Activated gamma-delta T cell (primary cell): ENCODE results near the gene ANKRD24.
"Not testable (repeated sequence)": the region's sequence is repeated elsewhere in the genome, so short reads cannot be mapped to it uniquely, and the experiment has no call there.

Source experiments
- DNase-seq: peaks from one replicate; lab custom pipeline; 2025; lab: John Stamatoyannopoulos, UW

The ANKRD24 gene

GRCh38 chr19:4230237-4230636 lies 47.7 kb downstream of the ANKRD24 start:
- not testable (repeated sequence) for DNase-seq

- not testable (repeated sequence) for DNase-seq
Observed at GRCh38 chr19:4231521-4231920, 49.0 kb downstream of the ANKRD24 start.

- DNase-seq = not testable (repeated sequence)
Observed at GRCh38 chr19:4232139-4232538, 49.6 kb downstream of the ANKRD24 start.

- no peak for DNase-seq
Observed at GRCh38 chr19:4232614-4233281, 50.3 kb downstream of the ANKRD24 start.

DNA sequence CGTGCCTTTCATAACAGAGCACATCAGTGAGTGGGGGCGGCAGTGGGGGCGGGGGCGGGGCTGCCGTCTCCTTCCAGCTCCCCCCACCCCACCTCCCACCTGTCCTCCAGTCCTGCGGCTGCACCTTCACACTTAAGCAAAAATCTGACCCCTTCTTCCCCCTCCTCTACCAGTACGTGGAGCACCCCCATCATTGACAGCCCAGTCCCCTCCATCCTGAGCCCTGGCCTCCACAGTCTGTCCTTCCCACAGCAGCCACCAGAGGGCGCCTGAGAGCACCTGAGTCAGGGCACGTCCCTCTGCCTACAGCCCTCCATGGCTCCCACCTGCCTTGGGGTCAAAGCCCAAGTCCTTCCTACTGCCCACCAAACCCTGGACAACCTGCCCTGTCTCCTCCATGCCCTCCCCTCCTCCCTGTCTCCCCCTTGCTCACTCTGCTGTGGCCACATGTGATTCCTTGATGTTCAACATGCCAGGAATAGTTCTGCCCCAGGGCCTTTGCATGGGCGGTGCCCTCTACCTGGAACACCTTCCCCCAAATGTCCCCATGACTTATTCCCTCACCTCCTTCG lies 50.9 kb downstream of the ANKRD24 start:
- no peak for DNase-seq

DNA sequence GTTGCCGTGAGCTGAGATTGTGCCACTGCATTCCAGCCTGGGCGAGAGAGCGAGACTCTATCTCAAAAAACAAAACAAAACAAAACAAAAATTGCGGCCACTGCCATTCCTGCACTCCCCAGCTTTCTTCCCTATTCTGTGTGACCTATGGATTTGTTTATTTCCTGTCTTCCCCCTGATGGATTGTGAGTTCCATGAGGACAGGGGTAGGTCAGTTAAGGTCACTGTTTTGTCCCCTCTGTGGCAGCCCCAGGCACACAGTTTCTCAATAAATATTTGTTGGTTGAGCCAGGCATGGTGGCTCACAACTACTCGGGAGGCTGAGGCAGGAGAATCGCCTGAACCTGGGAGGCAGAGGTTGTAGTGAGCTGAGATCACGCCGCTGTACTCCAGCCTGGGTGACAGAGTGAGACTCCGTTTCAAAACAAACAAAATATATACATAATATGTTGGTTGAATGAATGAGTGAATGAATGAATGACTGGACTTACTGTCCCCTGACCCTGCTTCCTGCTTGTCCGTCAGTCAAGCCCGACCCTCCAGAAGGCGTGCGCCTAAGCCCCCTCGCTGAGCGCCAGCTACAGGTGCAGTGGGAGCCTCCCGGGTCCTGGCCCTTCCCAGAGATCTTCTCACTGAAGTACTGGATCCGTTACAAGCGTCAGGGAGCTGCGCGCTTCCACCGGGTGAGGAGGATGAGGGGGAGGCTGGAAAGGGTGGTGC lies 51.8 kb downstream of the ANKRD24 start:
- no peak for DNase-seq

DNA sequence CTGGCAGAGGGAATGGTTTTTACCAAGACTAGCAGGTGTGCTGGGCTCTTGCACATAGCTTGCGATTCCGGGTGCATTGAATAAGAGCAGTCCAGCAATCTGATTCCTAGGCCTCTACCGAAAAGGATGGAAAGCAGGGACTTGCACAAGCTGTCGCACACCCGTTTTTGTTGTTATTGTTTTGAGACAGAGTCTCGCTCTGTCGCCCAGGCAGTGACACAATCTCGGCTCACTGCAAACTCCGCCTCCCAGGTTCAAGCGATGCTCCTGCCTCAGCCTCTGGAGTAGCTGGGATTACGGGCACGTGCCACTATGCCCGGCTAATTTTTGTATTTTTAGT lies 52.3 kb downstream of the ANKRD24 start:
- no peak for DNase-seq

GRCh38 chr19:4237510-4237909 lies 55.0 kb downstream of the ANKRD24 start:
- not testable (repeated sequence) for DNase-seq

DNA sequence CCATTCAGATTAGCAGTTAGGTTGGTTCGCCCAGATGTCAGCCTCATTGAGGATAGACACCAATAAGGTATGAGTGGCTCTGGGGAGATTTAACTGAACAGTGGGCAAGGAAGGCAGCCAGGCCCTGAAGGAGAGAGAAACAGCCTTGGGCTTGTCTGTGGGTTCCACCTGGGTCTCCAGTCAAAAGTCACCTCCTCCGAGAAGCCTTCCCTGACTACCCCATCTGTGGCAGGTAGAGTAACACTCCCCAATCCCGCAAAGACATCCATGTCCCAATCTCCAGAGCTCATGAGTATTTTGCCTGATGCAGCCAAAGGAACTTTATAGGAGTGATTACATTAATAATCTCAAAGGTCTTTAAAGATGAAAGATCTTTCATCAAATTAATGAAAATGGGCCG lies 56.3 kb downstream of the ANKRD24 start:
- no peak for DNase-seq

- no peak for DNase-seq
Observed at GRCh38 chr19:4241824-4242430, 59.4 kb downstream of the ANKRD24 start.

GRCh38 chr19:4245938-4246337 lies 63.4 kb downstream of the ANKRD24 start:
- DNase-seq = not testable (repeated sequence)

DNA sequence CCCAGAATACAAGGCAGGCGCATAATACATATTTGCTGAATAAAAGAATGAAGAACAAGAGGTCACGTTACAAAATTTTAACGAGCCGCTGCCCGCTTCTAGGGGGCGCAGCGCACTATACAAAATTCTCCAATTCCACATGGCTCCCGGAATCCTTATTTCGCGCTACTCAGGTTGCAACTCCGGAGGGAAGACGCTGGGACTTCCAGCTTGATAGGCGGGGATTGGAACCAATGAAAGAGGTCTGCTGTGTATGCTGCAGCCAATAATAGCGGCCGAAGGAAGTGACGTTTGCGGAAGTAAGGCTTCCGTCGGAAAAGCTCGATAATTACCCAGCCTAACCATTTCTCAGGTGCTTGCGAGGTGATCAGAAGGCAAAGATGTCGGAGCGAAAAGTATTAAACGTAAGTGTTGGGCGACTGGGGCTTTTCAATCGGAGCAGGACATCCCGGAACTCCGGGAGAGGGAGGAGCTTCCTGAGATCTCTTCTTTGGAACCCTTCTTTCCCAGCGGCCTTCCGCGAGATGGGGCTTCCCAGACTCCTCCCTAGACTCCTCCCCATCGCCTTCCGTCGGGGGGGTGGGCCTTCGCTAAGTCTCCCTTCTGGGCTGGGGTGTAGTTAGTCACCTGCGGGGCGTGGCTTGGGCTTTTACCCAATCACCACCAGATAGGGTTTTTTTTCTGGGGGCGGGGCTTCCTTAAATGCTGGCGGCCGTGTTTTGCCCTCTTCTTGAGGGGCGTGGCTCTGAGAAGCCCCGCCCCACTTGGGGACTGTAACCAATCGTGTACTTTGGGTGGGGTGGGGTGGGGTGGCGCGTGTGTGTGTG lies 64.5 kb downstream of the ANKRD24 start, which contains the start of gene YJU2:
YJU2 (plus strand) TSS at position 314 of the 827 bp plus-strand sequence; CDS start at position 381, 67 bp downstream.
- peak; percentile 68 for DNase-seq

- DNase-seq = no peak
Observed at GRCh38 chr19:4256563-4256962, 74.1 kb downstream of the ANKRD24 start.

DNA sequence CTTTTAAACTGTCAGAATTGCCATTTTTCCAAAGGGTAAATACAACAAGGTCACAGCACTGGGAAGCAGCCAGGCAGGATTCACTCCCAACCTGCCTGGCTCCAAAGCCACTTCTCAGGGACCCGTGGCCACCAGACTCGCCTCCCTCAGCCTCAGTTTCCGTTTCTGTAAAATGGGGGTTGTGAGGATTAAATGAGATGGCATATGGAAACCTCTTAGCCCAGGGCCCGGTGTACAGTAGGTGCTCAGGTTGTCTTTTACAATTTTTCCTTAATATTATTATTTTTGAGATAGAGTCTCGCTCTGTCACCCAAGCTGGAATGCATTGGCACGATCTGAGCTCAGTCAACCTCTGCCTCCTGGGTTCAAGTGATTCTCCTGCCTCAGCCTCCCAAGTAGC lies 74.5 kb downstream of the ANKRD24 start:
- DNase-seq = no peak

- DNase-seq = no peak
Observed at GRCh38 chr19:4258181-4258580, 75.7 kb downstream of the ANKRD24 start.

- no peak for DNase-seq
Observed at GRCh38 chr19:4260613-4261191, 78.2 kb downstream of the ANKRD24 start.

GRCh38 chr19:4264812-4265211 lies 82.3 kb downstream of the ANKRD24 start:
- no peak for DNase-seq

DNA sequence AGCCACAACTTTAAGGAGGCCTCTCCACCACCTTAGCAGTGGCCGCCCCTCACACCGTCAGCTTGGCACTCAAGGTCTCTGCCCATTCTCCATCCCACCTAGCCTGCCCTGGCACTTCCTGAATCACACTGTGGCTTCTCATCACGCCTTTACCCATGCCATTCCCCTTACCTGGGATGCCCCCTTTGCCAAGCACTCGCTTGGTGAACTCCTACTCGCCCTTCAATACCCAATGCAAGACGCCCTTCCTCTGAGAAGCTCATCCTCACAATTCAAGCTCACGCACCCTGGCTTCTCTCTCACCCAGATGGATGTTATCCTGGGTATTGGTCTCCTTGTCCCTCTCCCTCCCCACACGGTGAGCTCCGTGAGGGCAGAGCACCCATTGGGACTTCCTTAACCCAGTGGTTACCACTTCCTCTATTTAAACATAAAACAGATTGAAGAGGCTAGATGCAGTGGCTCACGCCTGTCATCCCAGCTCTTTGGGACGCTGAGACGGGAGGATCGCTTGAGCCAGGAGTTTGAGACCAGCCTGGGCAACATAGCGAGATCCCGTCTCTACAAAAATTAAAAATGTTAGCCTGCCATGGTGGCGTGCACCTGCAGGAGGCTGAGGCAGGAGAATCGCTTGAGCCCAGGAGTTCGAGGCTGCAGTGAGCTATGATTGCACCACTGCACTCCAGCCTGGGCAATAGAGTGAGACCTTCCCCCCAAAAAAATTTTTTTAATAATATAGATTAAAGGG lies 83.9 kb downstream of the ANKRD24 start:
- DNase-seq = no peak

DNA sequence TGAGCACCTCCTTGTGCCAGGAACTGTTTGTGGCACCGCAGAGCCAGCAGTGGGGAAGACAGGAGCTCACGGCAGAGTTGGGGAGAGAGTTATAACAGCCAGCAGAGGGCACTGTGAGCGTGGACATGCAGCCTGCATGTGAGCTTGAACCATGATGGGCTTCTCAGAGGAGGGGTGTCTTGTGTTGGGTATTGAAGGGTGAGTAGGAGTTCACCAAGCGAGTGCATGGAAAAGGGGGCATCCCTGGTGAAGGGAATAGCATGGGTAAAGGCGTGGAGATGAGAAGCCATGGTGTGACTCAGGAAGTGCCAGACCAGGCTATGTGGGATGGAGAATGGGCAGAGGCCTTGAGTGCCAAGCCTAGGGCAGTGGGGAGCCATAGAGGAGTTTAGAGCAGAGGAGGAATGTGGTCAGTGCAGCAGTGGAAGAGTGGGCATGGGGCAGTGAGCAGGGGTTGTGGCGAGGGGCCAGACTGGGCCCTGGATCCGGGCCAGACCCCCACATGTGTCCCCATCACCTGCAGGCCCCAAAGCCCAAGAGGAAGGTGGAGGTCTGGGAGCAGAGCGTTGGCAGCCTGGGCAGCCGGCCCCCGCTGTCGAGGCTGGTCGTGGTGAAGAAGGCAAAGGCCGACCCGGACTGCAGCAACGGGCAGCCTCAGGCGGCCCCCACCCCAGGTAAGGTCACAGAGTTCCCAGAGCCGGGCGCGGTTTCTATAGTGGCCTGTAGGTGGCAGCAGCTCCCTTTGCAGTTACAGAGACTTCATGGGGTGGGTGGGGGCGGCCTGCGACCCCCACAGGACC lies 84.8 kb downstream of the ANKRD24 start:
- no peak for DNase-seq
